Tibial nerve (tissue), 4 donors: ENCODE measurements around the gene GAST.

Source experiments
- CTCF ChIP-seq, 5 experiments: fragments of 200-600 bp in 3 of 5; fragments of 450-650 bp in 2 of 5; sonication (generic) in 3 of 5; IDR thresholded peaks; one replicate each; pipeline ENCODE4 v1.5.1; 2016 to 2019; ENCODE audit warnings: antibody characterized with exemption in 5 of 5, mild to moderate bottlenecking in 3 of 5, moderate library complexity in 2 of 5
- EP300 ChIP-seq, 2 donors: sonication (generic); formaldehyde crosslinking; IDR thresholded peaks; one replicate each; pipeline ENCODE4 v1.6.1; 2017; ENCODE audit warnings: antibody characterized with exemption in 2 of 2, mild to moderate bottlenecking in 1 of 2
- POLR2A ChIP-seq, 2 donors: fragments of 450-650 bp; IDR thresholded peaks; one replicate each; pipeline ENCODE4 v1.6.1; 2017; ENCODE audit warnings: antibody characterized with exemption in 2 of 2, mild to moderate bottlenecking in 2 of 2, moderate library complexity in 2 of 2

GRCh38 chr17:41762841-41763240 lies 50.7 kb downstream of the GAST start:
- TF ChIP-seq CTCF (IDR thresholded peaks at IDR 0.05) (no peak), EP300 (IDR thresholded peaks at IDR 0.05) (no peak), POLR2A (IDR thresholded peaks at IDR 0.05) (no peak)
